Stimulated activated CD8-positive, alpha-beta memory T cell treated with anti-CD3 and anti-CD28 coated beads, Interleukin-4, amount 100 ng/mL, for 48 hours (primary cell): ENCODE data around the gene PCDHGA11.
"Not testable (repeated sequence)": the region's sequence is repeated elsewhere in the genome, so short reads cannot be mapped to it uniquely, and the experiment has no call there.

Experiments used
- DNase-seq: peaks from one replicate; pipeline ENCODE4 v3.0.0-alpha.2; 2020

Gene PCDHGA11

GRCh38 chr5:141399555-141400258, 21.1 kb upstream of the PCDHGA11 start:
- DNase-seq, result no peak

- DNase-seq, result no peak
Observed at GRCh38 chr5:141402553-141403243, 18.2 kb upstream of the PCDHGA11 start, which contains the start of gene PCDHGA9. PCDHGA9 (plus strand) TSS chr5:141402778; CDS start chr5:141402953, 175 bp downstream.

GRCh38 chr5:141403387-141403786, 17.5 kb upstream of the PCDHGA11 start:
- DNase-seq, result no peak

GRCh38 chr5:141407790-141408505, 12.9 kb upstream of the PCDHGA11 start, which contains the start of gene PCDHGB6:
PCDHGB6 (plus strand) TSS chr5:141408021; CDS start chr5:141408203, 182 bp downstream.
- DNase-seq, result peak; percentile 63

GRCh38 chr5:141409598-141410306, 11.1 kb upstream of the PCDHGA11 start:
- DNase-seq, result no peak

GRCh38 chr5:141411575-141411974, 9.3 kb upstream of the PCDHGA11 start:
- no peak for DNase-seq

- DNase-seq, result peak; percentile 66
Observed at GRCh38 chr5:141412854-141413539, 7.9 kb upstream of the PCDHGA11 start, which contains the start of gene PCDHGA10. PCDHGA10 (plus strand) TSS chr5:141412987; CDS start chr5:141413176, 189 bp downstream.

GRCh38 chr5:141413540-141414069, 7.2 kb upstream of the PCDHGA11 start:
- no peak for DNase-seq

GRCh38 chr5:141414548-141415274, 6.1 kb upstream of the PCDHGA11 start:
- DNase-seq, result not testable (repeated sequence)

- not testable (repeated sequence) for DNase-seq
Observed at GRCh38 chr5:141415275-141415618, 5.6 kb upstream of the PCDHGA11 start.

- DNase-seq, result peak; percentile 76
Observed at GRCh38 chr5:141417494-141418172, 3.2 kb upstream of the PCDHGA11 start, which contains the start of gene PCDHGB7. PCDHGB7 (plus strand) TSS chr5:141417677; CDS start chr5:141417860, 183 bp downstream.

GRCh38 chr5:141419074-141419880, 1.6 kb upstream of the PCDHGA11 start:
- DNase-seq, result no peak

GRCh38 chr5:141421489-141421855, 621 bp downstream of the PCDHGA11 start:
- DNase-seq, result no peak

- DNase-seq, result no peak
Observed at GRCh38 chr5:141422742-141423291, 2.0 kb downstream of the PCDHGA11 start.

GRCh38 chr5:141427783-141428426, 7.1 kb downstream of the PCDHGA11 start:
- DNase-seq, result no peak

- peak; percentile 42 for DNase-seq
Observed at GRCh38 chr5:141430332-141431113, 9.7 kb downstream of the PCDHGA11 start, which contains the start of gene PCDHGA12. PCDHGA12 (plus strand) TSS chr5:141430507; CDS start chr5:141430760, 253 bp downstream.

GRCh38 chr5:141431286-141431685, 10.4 kb downstream of the PCDHGA11 start:
- no peak for DNase-seq

GRCh38 chr5:141432308-141432707, 11.5 kb downstream of the PCDHGA11 start:
- DNase-seq, result not testable (repeated sequence)
